SU-DHL-6 (cell line): ENCODE results near the gene ST6GAL1.

Experiments
- CTCF ChIP-seq: fragments of 200-600 bp; sonication (generic); IDR thresholded peaks from one replicate; pipeline ENCODE4 v1.5.1; 2017; ENCODE audit warnings: antibody characterized with exemption, mild to moderate bottlenecking, low read length, moderate library complexity; ENCODE audit not compliant: insufficient read depth, poor library complexity, severe bottlenecking
- EZH2phosphoT487 ChIP-seq: fragments of 200-600 bp; sonication (generic), shearing (Covaris generic); conservative IDR thresholded peaks from 2 replicates; pipeline ENCODE4 v1.6.1; 2018; ENCODE audit warnings: mild to moderate bottlenecking, antibody characterized with exemption, low read length, moderate library complexity, mixed read lengths

DNA sequence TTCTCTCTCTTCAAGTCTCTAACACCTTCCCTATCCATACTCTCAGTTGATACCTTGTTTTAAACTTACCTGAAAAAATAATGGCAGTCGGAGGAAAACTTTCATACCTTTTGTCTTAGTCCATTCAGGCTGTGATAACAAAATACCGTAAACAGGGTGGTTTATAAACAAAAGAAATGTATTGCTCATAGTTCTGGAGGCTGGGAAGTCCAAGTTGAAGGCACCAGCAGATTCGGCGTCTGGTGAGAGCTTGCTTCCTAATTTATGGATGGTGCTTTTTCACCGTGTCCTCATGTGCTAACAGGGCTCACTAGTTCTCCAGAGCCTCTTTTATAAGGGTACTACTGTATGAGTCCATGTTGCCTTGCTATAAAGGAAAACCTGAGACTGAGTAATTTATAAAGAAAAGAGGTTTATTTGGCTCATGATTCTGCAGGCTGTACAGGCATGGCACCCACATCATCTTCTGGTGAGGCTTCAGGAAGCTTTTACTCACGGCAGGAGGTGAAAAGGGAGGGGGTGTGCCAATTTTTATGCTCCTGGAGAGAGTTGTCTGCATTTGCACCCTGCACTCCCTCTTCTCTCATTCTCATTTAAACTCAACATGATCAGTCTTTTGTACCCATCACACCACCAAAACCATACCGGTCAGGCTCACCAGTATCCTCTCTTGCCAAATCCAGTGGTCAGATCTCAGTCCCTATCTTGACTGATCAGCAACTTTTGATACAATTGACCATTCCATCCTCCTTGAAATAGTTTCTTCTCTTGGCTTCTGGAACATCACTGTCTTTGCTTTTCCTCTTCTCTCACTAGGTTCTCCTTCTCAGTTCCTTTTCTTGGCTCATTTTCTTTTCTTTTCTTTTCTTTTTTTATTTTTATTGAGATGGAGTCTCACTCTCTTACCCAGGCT, 21.6 kb downstream of the ST6GAL1 start:
- TF ChIP-seq CTCF: no peak
- no peak for TF ChIP-seq EZH2phosphoT487
